Hippocampal formation (tissue), 2 donors: ENCODE data around the gene NDUFAF8.
A peak's percentile ranks its signal among the peaks of the same experiment; 100 is the strongest.

ENCODE experiments used
- DNase-seq, 2 donors: peaks; one replicate each; lab custom pipeline; 2025; lab: John Stamatoyannopoulos, UW

The NDUFAF8 gene

DNA sequence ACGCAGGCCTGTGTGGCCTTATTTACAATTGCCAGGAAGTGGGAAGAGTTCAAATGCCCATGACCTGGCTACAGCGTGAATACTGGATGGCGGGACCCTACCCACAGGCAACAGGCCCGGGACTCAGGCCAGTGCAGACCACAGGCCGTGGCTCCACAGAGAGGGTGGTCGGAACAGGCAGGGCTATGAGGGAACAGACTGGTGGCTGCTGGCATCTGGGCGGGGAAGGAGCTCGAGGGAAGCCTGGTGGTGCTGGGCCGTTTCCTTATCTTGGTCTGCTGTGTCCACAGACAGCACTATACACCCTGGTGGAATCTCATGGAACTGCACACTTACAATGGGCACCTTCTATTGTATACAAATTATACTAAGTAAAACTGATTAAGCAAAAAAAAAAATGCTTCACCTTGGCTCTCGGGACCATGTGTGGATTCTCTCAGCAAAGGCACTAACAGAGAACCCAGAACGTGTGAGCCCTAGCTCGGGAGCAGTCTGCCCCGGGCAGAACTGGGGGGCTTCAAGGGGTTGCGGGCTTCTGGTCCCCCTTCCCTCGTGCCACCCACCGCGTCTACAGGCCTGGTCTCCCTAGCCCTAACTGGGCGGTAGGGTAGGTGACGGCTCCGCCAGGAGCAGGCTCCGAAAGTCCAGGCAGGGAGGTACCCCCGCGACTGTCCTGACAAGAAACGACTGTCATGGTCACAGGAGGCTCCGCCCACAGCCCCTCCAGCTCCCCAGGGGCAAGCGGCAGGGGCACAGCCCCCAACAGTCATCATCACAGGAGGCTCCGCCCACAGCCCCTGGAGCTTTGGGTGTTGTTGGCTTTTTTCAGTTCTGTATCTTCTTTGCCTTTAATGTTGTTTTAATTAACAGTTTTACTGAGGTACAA lies 38.2 kb upstream of the NDUFAF8 start:
- DNase-seq, result peak; percentile 33 to 63

DNA sequence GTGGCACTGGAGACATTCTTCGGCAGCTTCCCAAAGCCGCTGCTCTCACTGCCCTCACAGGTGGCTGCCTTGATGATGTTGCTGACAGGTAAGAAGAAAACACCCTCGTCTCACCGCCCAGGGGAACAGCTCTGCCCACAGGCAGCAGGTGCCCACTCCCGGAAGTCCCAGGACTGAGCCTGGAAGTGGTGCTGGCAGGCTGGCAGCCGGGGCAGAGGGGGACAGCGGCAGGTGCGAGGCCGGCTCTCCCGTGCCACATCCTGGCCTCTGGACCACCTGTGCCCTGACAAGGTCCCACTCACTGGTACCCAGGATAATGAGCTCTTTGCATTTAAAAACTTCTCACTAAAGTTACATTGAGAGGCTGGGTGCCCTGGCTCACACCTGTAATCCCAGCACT lies 36.8 kb upstream of the NDUFAF8 start:
- DNase-seq, result no peak

DNA sequence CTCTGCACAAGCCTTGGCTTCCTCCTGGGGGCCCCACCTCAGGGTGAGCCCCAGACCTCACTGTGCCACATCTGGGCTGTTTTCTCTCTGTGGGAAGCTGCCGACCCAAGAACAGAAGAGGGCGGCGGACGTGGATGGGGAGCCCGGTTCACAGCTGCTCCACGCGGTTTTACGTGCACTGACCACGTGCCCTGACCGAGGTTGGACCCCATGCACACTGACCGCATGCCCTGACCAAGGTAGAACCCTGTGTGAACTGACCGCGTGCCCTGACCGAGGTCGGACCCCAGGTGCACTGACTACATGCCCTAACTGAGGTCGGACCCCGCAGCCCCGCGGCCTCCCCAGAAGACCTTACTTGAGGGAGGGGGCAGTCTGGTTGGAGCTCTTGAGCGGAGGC lies 36.0 kb upstream of the NDUFAF8 start:
- no peak for DNase-seq

GRCh38 chr17:81204578-81204977 lies 34.5 kb upstream of the NDUFAF8 start:
- DNase-seq, result no peak

GRCh38 chr17:81206166-81206565 lies 33.0 kb upstream of the NDUFAF8 start:
- no peak for DNase-seq

GRCh38 chr17:81206657-81207056 lies 32.5 kb upstream of the NDUFAF8 start:
- no peak for DNase-seq

DNA sequence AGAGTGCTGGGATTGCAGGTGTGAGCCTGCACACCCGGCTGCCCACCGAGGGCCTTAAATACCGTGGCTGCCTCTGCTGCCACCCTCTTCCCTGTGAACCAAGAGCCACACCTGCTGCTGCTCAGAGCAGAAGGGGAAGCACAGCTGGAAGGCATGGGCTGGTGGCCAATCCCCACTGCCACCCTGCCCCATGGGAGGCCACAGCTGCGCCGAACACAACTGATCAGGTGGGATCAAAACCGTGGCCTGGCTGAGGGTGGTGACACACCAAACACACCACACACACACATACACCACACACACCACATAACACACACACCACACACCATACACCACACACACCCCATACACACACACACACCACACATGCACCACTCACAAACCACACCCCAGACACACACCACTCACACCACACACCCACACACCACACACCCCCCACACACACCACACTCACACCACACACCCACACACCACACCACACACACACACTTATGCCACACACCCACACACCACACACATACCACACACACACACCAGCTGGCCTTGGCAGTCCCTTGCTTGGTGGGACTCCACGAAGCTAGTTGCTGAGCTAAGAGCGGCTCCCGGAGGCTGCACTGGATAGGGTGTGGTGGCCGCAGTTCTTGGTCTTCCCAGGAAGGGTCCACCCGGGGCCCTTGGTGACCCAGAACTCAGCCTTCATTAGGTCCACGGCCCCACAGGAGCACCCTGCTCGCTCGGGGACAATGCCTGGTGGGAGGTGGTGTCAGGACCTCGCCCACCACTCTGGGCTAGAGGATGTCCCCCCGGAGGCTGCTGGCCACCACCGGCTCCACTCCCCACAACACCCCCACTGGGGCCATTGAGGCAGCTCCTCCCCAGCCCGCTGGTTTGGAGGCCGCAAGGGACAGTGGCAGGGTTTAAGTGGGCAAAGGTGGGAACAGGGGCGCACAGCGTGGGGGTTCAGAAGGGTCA lies 31.2 kb upstream of the NDUFAF8 start:
- no peak for DNase-seq

- DNase-seq, result no peak
Observed at GRCh38 chr17:81208651-81209050, 30.5 kb upstream of the NDUFAF8 start.

DNA sequence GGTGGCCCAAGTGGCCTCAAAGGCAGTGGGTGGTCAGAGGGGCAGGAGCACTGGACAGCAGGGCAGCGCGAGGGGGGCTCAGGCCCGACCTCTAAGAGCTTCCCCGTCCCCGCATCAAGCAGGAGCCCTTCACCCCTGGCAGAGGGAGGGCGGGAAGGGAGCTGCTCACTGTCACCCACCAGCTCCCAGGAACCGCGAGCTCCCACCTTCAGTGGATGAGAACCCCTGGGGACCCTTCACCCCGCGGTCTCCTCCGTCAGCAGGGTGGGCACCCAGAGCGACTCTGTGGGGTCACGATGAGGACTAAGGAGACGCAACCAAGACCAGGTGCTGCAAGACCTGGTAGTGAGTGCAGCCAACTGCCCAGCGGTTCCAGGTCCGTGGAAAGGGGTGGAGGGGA lies 30.0 kb upstream of the NDUFAF8 start:
- no peak for DNase-seq

DNA sequence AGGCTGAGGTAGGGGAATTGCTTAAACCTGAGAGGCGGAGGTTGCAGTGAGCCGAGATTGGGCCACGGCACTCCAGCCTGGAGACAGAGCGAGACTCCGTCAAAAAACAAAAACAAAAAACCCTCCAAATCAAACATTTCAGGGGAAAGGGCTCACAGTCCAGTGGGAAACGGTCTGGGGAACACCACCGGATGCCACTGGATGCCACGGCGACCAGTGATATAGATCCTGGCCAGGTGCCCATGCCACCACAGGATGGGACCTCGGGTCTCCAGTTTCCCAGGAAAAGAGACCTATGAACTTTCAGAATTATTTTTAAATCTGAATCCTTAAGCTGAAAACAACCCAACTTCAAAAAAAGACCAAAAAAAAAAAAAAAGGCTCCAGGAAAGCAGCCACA lies 28.7 kb upstream of the NDUFAF8 start:
- no peak for DNase-seq

DNA sequence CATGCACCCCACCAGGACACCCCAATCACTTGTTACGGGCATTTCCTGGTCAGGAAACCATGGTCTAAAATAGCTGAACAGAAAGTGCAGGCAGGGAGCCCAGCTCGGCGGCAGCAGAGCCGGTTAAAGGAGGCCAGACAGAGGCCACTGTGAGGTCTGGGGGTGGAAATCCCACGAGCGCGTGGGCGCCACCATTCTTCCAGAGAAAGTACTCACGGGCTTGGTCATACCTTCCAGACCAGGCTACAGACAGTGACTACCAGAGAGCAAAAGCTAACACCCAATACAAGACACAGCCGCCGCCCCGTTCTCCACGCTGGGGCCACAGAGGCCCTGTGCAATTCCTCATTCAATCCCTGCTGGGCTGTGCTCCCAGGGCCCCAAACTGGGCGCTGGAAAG lies 28.2 kb upstream of the NDUFAF8 start:
- no peak for DNase-seq

- no peak for DNase-seq
Observed at GRCh38 chr17:81212365-81212764, 26.8 kb upstream of the NDUFAF8 start.

GRCh38 chr17:81213978-81214377 lies 25.1 kb upstream of the NDUFAF8 start:
- no peak for DNase-seq

GRCh38 chr17:81217491-81217890 lies 21.6 kb upstream of the NDUFAF8 start:
- no peak for DNase-seq

DNA sequence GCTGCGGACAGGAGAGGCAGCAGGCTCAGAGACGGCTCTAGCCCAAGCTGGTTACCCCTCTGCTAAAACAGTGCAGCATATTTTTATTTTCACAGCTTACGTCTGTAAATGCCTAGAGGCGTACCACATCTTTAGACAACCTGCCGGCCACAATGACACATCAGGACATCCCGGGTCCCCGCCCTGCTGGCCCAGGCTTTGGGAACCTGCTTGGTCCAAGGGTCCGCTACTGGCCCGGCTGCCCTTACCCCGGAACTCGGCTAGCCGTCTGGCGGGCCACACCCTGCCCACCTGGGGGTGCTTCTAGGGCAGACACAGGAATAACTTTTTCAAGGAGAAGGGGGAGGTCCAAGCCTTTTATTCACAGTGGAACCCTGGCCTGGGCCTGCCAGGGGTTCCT lies 20.7 kb upstream of the NDUFAF8 start:
- no peak for DNase-seq

DNA sequence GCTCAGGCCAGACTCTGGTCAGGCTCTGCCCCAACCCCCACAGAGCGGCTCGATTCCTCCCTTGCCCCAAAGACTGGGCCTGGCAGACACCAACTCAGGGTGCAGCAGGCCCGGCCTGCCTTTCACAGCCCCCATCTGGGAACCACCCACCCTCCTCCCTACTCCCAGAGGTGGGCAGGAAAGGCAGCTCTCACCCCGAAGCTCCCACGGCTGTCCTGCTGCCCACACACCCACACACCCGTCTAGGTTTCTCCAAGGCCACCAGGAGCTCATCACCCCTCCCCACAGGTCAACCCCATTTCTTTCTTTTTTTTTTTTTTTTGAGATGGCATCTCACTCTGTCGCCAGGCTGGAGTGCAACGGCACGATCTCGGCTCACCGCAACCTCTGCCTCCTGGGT lies 20.1 kb upstream of the NDUFAF8 start:
- no peak for DNase-seq

GRCh38 chr17:81219476-81220180 lies 19.5 kb upstream of the NDUFAF8 start:
- DNase-seq, result no peak

DNA sequence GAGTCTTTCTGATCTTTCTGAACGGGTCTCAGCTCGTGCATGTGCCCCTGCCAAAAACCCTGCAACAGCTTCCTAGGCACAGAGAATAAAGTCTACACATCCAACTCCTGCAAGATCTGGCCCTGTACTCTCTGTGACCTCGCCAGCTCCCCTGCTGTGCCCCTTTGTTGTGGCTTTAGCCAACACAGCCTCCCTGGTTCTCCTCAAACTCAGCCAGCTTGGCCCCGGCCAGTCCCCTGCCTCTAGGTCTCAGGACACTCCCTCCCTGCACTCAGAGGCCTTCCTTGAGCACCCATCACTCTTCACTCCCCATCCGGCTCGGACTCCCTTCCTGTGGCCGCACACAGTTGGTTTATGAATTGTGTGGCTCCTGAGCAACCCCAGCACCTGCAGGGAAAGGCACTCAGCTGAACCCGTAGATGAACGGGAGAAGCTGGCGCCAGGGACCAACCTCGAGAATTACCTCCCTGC lies 17.7 kb upstream of the NDUFAF8 start:
- no peak for DNase-seq

DNA sequence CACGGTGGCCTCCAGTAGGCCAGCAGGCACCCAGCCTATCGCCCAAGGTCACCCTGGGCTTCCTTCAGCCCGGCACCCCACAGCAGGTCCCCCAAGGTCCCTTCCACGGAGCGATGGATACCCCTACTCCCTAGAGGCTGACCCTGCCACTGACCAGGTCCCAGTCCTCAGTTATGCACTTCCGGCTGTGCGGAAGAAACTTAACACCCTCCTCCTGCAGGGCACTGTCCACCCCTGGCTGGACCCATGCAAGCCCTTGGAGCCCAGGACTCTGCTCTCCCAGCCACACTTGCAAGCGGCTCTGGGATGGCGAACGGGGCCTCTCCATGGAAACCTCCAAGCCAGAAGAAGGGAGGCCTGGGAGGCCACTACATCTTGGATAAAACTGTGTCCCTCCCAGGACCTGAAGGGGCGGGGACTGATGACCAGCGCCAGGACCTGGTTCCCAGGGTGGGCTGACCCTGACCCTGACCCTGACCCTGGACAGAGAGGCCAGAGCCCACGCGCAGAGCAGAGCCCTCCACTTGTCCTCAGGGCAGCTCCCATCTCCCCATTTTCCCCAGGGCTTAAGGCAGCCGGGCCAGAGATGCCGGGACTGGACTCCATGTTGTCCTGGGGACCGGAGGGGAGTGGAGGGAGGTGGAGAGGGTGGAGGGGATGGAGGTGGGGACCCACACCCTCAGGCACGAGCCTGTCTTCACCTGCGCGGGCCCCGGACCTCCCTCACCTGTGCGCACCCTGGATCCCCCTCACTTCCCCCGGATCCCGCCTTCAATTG lies 17.1 kb upstream of the NDUFAF8 start:
- DNase-seq, result no peak

- no peak for DNase-seq
Observed at GRCh38 chr17:81222620-81222905, 16.6 kb upstream of the NDUFAF8 start.
